Activated naive CD8-positive, alpha-beta T cell treated with anti-CD3 and anti-CD28 coated beads, Interleukin-2, amount 50 U/mL, for 24 hours (primary cell): ENCODE results near the gene TMEM30A.
A peak's percentile ranks its signal among the peaks of the same experiment; 100 is the strongest.

Source experiments
- ATAC-seq: fragments of 150-1000 bp; cut with Tn5 transposase; one replicate; pipeline ENCODE4 v1.10.0; 2021
- DNase-seq: peaks from one replicate; pipeline ENCODE4 v3.0.0; 2021
- H3K27ac Mint-ChIP-seq: one replicate; pipeline ENCODE4 v1.8.0; 2021; ENCODE audit warnings: mild to moderate bottlenecking, mixed read lengths
- H3K27me3 Mint-ChIP-seq: one replicate; pipeline ENCODE4 v1.8.0; 2021; ENCODE audit warnings: mixed read lengths
- H3K36me3 Mint-ChIP-seq: one replicate; pipeline ENCODE4 v1.8.0; 2021; ENCODE audit warnings: low read depth, mixed read lengths
- H3K4me1 Mint-ChIP-seq: one replicate; pipeline ENCODE4 v1.8.0; 2021; ENCODE audit warnings: mixed read lengths
- H3K4me3 Mint-ChIP-seq: one replicate; pipeline ENCODE4 v1.8.0; 2021; ENCODE audit warnings: mild to moderate bottlenecking, moderate library complexity, mixed read lengths
- H3K9me3 Mint-ChIP-seq: one replicate; pipeline ENCODE4 v1.8.0; 2021; ENCODE audit warnings: mixed read lengths

TMEM30A gene

DNA sequence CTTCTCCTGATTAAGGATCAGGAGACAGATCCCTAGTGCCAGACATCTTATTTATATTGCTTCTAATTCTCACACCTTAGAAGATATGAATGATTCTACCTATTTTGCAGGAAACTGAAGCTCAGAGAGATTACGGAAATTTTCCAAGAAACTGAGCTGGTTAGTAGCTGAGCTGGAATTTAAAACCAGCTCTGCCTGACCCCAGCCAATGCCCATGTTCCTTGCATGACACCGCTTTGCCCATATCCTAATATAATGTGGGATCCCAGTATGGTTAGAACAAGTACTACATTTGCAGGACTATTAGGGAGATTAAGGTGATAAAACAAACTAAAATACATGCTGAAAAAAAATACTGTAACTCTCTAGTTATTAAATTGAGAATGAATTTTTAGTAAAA lies 1.9 kb downstream of the TMEM30A start:
- ATAC-seq = no peak
- Mint-ChIP-seq H3K4me3 (no peak overlapping the region), H3K4me1 (peaks cover 46% of the 10 kb centered on the region), H3K27me3 (no peaks in the 10 kb centered on the region), H3K27ac (peak overlapping the region; percentile 50), H3K9me3 (no peaks in the 10 kb centered on the region), H3K36me3 (peaks cover 7% of the 10 kb centered on the region)
- DNase-seq = no peak

DNA sequence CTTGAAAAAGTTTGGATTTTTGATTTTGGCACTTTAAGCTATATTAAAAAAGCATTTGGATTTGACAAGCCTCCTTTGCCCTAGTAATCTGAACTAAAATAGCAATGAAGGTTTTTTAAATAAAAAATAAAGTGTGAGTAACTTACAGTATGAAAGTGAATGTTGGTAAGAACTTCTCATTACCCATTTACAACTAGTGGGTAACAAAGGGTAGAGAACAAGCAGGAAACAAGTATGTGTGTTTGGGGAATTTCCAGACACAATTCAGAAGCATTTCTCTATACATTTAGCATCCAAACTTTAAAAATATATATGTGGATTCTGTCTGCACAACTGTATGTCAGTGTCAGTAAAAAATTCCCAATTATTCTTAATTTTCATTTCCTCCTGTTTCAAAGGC lies 2.9 kb downstream of the TMEM30A start:
- Mint-ChIP-seq H3K27ac (peak overlapping the region; percentile 71), H3K27me3 (no peaks in the 10 kb centered on the region), H3K36me3 (peaks cover 10% of the 10 kb centered on the region), H3K4me3 (peak overlapping the region; percentile 66), H3K4me1 (peaks cover 51% of the 10 kb centered on the region), H3K9me3 (no peaks in the 10 kb centered on the region)
- DNase-seq (no peak), ATAC-seq (no peak)

DNA sequence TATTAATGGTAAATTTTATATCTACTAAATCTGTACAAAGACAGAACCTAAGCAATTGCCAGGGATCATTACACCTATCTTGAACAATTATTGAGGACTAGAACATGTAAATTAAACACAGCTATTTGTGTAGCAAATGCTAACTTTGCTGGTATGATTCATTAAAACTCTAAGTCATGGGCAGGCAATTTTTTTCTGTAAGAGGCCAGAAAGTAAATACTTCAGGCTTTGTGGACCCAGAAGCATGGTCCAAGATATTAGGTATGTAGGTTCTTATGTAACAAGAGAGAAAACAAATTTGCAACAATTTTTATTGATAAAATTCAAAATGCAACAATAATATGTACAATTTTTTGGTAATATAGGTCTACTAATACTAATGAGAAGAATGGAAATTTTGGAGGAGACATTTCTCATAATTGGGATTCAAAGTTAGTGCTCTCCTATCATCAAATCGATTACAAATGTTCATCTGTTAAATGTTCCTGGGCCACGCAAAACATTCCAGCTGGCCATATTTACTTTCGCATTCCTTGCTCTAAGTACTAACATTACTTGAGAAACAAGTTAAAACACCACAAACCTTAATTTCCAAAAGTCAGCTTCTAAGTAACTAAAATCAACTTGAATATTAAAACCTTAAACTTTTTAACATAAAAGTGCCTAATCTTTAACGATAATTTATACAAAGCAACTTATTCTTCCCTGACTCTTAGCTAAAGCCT lies 4.3 kb downstream of the TMEM30A start:
- H3K9me3 Mint-ChIP-seq = no peaks in the 10 kb centered on the region
- DNase-seq = no peak
- no peak overlapping the region for H3K27ac Mint-ChIP-seq
- peaks cover 64% of the 10 kb centered on the region for H3K4me1 Mint-ChIP-seq
- no peak for ATAC-seq
- peaks cover 15% of the 10 kb centered on the region for H3K36me3 Mint-ChIP-seq
- H3K27me3 Mint-ChIP-seq = no peaks in the 10 kb centered on the region
- H3K4me3 Mint-ChIP-seq = no peak overlapping the region

DNA sequence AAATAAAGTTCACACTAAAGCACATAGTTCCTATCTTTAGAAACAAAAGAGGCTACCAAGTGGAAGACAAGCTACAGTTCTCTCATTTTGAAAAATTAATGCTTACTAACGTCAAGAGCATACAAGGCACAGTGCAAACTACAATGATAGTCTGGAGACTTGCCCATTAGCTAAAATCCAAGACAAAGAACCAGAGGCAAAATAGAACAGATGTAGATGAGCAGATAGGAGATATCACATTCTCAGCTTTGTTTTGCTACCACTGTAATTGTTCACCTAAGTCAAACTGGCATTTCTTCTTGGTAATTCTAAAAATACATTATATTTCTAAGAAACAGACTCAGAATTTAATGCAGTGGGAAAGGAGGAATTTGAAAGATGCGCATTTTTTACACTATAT lies 5.2 kb downstream of the TMEM30A start:
- Mint-ChIP-seq H3K36me3 (peaks cover 21% of the 10 kb centered on the region), H3K9me3 (no peaks in the 10 kb centered on the region), H3K4me1 (peaks cover 69% of the 10 kb centered on the region), H3K27me3 (no peaks in the 10 kb centered on the region), H3K4me3 (no peak overlapping the region), H3K27ac (no peak overlapping the region)
- no peak for ATAC-seq
- no peak for DNase-seq

DNA sequence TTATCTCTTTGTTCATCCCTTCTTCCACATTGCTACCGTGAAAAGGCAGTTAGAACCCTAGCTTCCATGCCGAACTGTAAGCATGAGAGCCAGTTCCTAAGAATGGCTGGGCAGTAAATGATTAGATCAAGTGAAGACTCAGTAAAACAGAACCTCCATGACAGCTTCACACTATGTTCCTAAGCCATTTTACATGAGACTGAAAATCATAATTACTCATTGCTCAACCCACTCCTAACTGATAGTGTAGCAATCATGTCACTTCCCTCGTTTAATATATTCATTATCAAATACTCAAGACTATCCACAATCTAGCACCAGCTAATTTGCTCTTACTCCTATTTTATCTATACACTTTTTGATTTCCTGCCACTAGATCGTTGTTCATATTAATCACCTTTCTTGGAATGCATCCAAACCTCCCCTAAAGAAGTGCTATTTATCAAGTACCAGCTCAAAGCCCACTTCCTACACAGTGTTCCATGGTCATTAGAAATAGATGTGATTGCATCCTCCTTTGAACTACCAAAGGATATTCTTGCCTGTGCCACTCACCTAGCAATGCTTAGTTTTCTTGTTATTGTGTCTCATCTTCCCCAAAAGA lies 6.0 kb downstream of the TMEM30A start:
- no peaks in the 10 kb centered on the region for H3K9me3 Mint-ChIP-seq
- peaks cover 28% of the 10 kb centered on the region for H3K36me3 Mint-ChIP-seq
- H3K4me1 Mint-ChIP-seq = peaks cover 77% of the 10 kb centered on the region
- DNase-seq (no peak), ATAC-seq (peak; percentile 50)
- peak overlapping the region; percentile 43 for H3K4me3 Mint-ChIP-seq
- H3K27ac Mint-ChIP-seq = peak overlapping the region; percentile 70
- no peaks in the 10 kb centered on the region for H3K27me3 Mint-ChIP-seq

DNA sequence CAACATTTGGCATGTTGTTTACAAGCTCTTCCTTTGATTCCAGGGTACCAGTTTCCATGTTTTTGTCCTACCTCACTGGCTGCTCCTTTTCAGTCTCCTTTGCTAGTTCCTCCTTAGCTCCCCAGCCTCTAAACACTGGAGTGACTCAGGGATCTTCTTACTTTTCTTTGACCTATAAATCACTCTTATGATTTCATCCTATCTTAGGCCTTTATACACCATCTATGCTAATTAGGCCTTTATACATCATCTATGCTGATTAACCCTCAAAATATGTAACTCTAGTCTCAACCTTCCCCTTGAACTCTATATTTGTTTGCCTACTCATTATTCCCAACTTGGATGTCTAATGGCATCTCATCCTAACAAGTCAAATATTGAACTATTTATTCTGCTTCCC lies 9.5 kb downstream of the TMEM30A start:
- no peak overlapping the region for H3K4me3 Mint-ChIP-seq
- peak overlapping the region; percentile 34 for H3K27ac Mint-ChIP-seq
- ATAC-seq (peak; percentile 86), DNase-seq (no peak)
- H3K27me3 Mint-ChIP-seq = no peaks in the 10 kb centered on the region
- H3K36me3 Mint-ChIP-seq = peaks cover 46% of the 10 kb centered on the region
- no peaks in the 10 kb centered on the region for H3K9me3 Mint-ChIP-seq
- H3K4me1 Mint-ChIP-seq = peaks cover 68% of the 10 kb centered on the region

DNA sequence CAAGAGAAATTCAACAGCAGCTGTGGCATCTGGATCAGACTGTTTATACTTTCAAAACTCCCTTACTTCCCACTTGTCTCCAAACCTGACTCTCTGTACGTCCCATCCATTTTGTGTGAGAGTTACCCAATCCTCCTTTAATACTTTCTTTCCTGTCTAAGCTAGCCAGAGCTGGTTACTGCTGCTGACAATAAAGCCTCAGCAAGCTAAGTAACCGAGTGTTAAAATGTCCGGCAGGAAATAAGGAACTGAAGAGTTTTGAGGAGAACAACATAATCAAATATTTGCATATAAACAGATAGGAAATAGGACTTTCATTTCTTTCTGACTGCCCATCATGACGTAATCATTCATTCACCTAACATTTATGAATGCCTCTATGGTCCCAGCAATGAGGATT lies 11.6 kb downstream of the TMEM30A start:
- Mint-ChIP-seq H3K27ac (no peak overlapping the region), H3K4me1 (peaks cover 62% of the 10 kb centered on the region), H3K36me3 (peaks cover 43% of the 10 kb centered on the region), H3K27me3 (no peaks in the 10 kb centered on the region), H3K9me3 (no peaks in the 10 kb centered on the region), H3K4me3 (no peak overlapping the region)
- no peak for ATAC-seq
- DNase-seq = no peak

DNA sequence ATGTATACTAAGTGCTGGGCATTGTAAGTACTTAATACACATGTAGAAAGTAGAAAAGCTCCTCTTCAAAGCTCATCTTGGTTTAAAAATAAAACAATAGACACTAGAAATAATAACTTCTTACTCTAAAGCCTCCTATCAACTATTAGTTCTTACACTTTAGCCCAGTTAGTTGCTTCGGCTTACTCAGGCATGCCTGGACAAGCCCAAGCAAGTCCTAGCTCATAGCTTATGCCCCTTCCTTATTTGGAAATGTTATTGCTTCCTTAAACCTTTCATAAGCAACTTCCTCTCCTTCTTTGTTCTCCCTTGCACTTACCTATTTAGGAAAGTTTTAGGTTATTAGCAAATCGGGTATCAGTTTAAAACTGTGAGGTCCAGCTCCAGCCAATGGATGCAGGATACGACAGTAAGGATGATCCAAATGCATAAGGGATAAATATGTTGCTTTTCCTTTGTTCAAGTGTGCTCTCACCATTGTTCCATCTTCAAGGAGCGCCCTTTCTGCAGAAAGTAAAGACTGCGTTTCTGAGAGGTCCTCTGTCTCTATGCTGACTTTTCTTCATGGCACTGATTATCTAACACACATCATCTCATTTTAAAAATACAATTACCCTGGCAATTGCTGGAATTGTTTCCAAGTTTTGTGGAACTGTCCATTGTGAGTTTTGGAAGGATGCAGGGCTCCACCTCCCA lies 12.3 kb downstream of the TMEM30A start:
- Mint-ChIP-seq H3K27me3 (no peaks in the 10 kb centered on the region), H3K9me3 (no peaks in the 10 kb centered on the region), H3K4me3 (no peak overlapping the region), H3K4me1 (peaks cover 69% of the 10 kb centered on the region), H3K27ac (peak overlapping the region; percentile 49), H3K36me3 (peaks cover 43% of the 10 kb centered on the region)
- ATAC-seq = no peak
- DNase-seq = no peak

DNA sequence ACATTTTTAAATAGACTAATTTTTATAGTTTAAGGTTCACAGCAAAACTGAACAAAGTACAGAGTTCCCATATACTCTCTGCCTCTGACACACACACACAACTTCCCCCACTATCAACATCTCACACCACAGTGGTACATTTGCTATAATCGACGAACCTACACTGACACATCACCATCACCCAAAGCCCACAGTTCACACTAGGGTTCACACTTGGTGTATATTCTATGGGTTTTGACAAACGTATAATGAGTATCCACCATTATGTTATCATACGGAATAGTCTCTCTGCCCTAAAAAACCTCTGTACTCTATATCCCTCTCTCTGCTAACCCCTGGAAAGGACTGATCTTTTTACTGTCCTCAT lies 15.6 kb downstream of the TMEM30A start:
- H3K4me1 Mint-ChIP-seq = peaks cover 48% of the 10 kb centered on the region
- no peak for DNase-seq

DNA sequence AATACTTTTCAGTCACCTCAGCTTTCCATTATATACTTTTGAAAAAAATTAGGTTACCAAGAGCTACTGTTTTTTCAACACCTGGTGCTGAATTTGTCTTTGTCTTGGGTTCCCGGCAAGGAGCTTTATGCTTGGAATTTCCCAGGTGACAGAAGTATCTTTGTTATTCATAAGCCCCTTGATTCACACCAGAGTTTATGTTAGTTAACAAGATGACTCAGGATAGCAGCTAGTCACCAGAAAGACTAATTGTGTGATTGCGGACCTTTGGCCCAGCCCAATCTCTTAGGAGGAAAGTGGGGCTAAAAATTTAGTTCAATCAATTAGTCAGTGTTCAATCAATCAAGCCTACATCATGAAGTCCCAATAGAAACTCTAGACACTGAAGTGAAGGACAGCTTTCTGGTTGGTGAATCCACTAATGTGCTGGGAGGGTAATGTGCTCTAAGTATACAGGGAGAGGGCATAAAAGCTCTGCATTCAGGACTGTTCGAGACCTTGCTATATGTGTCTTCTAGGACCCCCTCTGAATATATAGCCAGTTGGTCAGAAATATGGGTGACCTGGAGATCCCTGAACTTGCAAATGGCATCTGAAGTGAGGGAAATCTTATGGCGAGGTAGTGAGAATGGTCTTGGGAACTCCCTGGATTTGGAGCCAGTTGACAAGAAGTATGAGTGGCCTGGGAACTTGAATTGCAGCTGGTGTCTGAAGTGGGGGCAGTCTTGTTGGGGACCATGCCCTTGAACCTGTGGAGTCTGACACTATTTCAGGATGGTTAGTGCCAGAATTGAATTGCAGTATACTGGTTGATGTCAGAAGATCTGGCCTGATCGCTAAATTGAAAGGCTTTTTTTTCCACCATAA lies 16.2 kb downstream of the TMEM30A start:
- peak overlapping the region; percentile 59 for H3K27ac Mint-ChIP-seq
- no peaks in the 10 kb centered on the region for H3K27me3 Mint-ChIP-seq
- H3K36me3 Mint-ChIP-seq = peaks cover 24% of the 10 kb centered on the region
- DNase-seq = no peak
- no peaks in the 10 kb centered on the region for H3K9me3 Mint-ChIP-seq
- H3K4me3 Mint-ChIP-seq = no peak overlapping the region
- peaks cover 44% of the 10 kb centered on the region for H3K4me1 Mint-ChIP-seq
- ATAC-seq = peak; percentile 74

More for the DNA sequence above, 15.6 kb downstream of the TMEM30A start:
- Mint-ChIP-seq H3K27ac (no peak overlapping the region), H3K27me3 (no peaks in the 10 kb centered on the region), H3K4me3 (no peak overlapping the region), H3K9me3 (no peaks in the 10 kb centered on the region), H3K36me3 (peaks cover 26% of the 10 kb centered on the region)
- no peak for ATAC-seq

DNA sequence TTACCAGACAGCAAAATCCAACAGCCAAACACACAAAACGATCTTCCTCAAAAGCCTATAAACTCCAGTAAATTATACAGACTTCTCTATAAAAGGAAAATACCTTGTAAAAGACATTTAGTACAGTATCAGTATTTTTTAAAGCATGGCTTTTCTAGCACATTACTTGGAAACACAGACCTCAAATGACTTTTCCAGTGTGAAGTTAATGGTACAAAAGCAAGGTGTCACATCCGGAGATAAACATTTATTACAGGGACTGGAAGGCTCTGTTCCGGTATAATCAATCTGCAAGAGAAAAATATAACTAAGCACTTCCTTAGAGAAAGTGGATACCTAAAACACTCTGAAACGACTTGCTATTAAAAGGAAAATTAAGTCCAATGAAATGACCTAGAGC lies 17.1 kb downstream of the TMEM30A start:
- Mint-ChIP-seq H3K27ac (no peak overlapping the region), H3K27me3 (no peaks in the 10 kb centered on the region), H3K4me1 (peaks cover 40% of the 10 kb centered on the region), H3K9me3 (no peaks in the 10 kb centered on the region), H3K4me3 (no peak overlapping the region), H3K36me3 (peaks cover 21% of the 10 kb centered on the region)
- no peak for ATAC-seq
- no peak for DNase-seq

DNA sequence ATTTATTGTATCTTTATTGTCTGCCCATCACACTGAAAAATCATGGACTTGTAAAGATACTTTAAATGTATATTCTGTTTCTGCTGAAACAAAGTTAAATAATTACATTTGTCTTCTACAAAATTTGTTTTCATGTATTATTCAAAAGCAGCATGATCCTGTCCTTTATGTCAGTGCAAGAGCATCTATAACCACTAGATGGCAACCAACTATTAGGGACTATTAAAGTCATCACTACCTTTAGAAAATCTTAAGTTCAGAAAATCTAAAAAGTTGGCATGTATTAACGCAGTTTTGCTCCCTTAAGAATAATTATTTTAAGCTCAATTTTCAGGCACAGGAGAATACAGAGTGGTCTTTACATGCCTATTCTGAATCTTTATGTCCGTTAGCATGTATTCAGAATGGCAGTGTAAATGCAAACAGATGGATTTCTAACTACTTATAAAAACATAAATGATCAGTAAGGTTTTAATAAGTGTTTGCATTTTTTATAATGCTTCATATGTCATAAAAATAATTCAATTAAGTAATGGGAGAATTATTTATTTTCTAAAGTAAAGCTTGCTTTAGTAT lies 17.8 kb downstream of the TMEM30A start:
- no peak for ATAC-seq
- no peaks in the 10 kb centered on the region for H3K27me3 Mint-ChIP-seq
- no peaks in the 10 kb centered on the region for H3K9me3 Mint-ChIP-seq
- H3K27ac Mint-ChIP-seq = no peak overlapping the region
- peaks cover 39% of the 10 kb centered on the region for H3K4me1 Mint-ChIP-seq
- H3K36me3 Mint-ChIP-seq = peaks cover 15% of the 10 kb centered on the region
- DNase-seq = no peak
- H3K4me3 Mint-ChIP-seq = no peak overlapping the region

DNA sequence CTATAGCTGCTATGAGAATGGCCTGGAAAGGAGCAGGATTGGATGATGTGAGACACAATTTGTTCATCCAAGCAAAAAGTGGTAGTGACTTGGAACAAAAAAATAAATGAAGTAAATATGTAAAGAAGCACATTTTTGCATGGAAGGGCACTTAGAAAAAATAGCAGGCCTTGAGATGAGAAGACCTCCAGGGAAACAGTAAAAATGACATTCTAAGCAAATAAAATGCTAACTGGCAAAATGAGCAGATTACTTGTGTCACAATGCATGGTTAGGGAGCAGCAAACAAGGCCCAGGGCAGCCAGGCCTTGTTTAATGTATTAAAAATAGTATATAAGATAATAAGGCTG lies 21.2 kb downstream of the TMEM30A start:
- Mint-ChIP-seq H3K4me1 (peaks cover 17% of the 10 kb centered on the region), H3K27ac (no peak overlapping the region), H3K9me3 (no peaks in the 10 kb centered on the region), H3K27me3 (no peaks in the 10 kb centered on the region), H3K4me3 (no peak overlapping the region), H3K36me3 (peaks cover 19% of the 10 kb centered on the region)
- ATAC-seq (no peak), DNase-seq (no peak)

DNA sequence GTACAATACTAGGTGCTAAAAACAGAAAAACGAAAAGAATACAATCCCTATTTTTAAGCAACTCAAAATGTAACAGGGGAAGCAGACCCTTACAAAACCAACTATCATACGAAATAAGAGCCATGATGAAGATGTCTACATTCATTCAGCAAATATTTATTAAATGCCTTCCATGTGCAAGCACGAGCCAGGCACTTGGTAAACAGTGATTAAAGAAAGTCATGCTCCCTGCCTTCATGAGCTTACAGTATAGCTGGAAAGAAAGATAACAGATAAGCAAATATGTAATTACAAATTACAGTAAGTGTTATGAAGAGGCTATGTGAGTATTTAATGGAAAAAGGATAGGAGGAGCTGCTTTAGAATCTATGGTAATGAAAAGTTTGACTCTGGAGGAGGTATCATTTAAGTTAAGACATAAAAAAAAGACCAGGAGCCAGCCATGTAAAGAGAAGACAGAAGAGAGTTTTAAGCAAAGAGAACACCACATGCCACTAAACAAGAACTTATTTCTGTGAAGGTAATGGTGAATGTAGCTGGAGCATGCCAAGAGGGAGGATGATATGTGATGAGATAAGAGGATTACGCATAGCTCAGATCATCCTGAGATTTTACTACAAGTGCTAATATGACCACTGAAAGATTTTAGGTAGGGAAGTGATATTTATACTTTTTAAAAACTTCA lies 21.7 kb downstream of the TMEM30A start:
- H3K4me1 Mint-ChIP-seq = peaks cover 12% of the 10 kb centered on the region
- peaks cover 19% of the 10 kb centered on the region for H3K36me3 Mint-ChIP-seq
- H3K27ac Mint-ChIP-seq = no peak overlapping the region

More for the DNA sequence above, 21.7 kb downstream of the TMEM30A start:
- Mint-ChIP-seq H3K9me3 (no peaks in the 10 kb centered on the region), H3K4me3 (no peak overlapping the region), H3K27me3 (no peaks in the 10 kb centered on the region)
- ATAC-seq (no peak), DNase-seq (no peak)
